Left colon (tissue), 2 donors: ENCODE results near the gene MS4A18. TPM values are rescaled to one million over a fixed set of nuclear protein-coding genes. Genes with fewer than 3 reads are reported as not detected.

Source experiments
- ATAC-seq: fragments of 200-7000 bp; cut with Tn5 transposase; one replicate; pipeline ENCODE4 v1.9.1; 2020; ENCODE audit warnings: mild to moderate bottlenecking, moderate library complexity
- DNase-seq, 2 donors: peaks; one replicate each; pipeline ENCODE4 v3.0.0-alpha.2; 2020
- intact Hi-C, 2 donors: fragments of 100-400 bp; cut with DNase I in 1 of 2; cut with micrococcal nuclease in 1 of 2; formaldehyde crosslinking; loops; one replicate each; pipeline versions ENCODE4 v1.11.2 to v1.14.0; 2022; cut with DNase I, micrococcal nuclease
- total RNA-seq, 2 donors: library from RNA; stranded (reverse); fragmentation: NEBNext Ultra II Directional; extraction: Animal tissue kit (Norgen Biotek cat#: 25700); gene quantifications; one replicate each; pipeline ENCODE4 v1.2.1, GENCODE V29; 2021
- donor health status: DM: no; HTN: no; CAD: no.
- donor health status: DM: yes; HTN: yes; CAD: no.

MS4A18 gene
- total RNA-seq, 2 donors from 2014 or later, result not detected

DNA sequence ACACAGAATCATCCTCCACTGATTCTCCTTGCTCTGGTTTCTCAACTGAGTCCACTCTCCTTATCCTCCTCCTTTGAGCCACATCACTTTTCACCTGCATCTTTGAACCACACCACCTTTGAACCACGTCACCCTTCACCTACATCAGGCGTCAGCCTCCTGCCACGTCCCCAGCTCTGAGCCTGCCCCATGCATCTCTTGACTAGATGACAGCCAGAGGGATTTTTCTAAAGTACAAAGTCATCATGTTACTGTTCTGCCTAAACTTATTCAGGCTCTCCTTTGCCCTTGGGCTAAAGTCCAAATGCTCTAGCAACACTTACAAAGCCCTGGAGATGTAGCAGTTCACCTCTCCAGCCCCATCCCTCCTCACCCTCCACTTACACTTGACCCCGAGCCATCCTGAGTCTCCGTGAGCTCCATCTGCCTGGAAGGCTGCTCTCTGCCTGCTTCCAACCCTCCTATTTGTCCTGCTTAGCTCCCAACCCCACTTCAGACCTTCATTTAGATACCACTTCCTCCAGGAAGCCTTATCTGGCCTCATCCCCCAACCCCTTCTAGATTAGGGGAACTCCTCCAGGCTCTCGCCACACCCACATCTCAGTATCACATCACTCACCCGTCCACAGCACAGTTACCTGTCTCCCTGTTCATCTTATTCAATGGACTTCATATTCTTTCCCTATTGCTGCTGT lies 56.9 kb downstream of the MS4A18 start:
- DNase-seq, result no peak
- ATAC-seq, result peak; percentile 10
- intact Hi-C loops, result no loop called here

DNA sequence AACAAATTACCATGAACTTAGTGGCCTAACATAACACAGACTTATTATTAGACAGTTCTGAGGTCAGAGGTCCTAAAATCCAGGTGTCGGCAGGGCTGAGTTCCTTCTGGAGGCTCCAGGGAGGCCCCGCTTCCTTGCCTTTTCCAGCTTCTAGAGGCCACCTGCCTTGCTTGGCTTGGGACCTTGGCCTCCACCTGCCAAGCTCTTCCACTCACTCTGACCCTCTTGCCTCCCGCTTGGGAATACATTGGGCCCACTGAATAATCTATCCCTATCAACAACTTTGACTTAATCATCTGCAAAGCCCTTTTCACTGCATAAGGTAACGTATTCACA lies 57.4 kb downstream of the MS4A18 start:
- ATAC-seq (no peak), DNase-seq (no peak)
- intact Hi-C loops, result no loop called here

DNA sequence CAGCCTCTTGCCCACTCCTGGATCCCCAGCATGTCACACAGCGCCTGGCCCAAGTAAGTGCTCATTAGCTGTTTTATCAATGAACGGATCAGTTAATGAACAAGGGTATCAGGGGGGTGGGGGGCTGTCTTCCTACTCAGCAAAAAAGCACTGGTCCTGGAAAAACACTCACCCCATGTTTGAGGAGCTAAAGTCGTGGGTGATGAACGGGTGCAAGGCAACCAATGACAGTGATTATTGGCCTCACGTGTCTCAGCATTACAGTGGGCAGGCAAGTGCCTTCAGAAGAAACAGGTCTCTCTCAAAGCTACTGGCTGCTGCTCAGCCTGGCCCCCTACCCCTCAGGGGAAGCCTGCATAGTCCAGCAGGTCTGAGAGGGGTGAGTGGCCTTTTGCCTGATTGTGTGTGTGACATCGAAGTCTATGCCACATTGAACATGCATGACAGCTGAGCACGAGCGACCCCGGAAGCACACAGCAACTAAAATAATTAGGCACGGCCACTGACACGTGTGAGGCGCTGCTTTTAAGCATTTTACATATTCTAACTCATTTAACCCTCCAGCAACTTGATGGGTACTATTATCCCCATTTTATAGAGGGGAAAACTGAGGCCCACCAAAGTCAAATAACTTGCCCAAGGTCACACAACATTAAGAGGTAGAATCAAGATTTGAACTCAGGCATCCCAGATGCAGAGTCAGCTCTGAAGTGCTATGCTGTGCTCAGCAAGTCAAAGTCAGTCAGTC lies 58.0 kb downstream of the MS4A18 start:
- ATAC-seq (no peak), DNase-seq (no peak)
- intact Hi-C loops, result no loop called here

DNA sequence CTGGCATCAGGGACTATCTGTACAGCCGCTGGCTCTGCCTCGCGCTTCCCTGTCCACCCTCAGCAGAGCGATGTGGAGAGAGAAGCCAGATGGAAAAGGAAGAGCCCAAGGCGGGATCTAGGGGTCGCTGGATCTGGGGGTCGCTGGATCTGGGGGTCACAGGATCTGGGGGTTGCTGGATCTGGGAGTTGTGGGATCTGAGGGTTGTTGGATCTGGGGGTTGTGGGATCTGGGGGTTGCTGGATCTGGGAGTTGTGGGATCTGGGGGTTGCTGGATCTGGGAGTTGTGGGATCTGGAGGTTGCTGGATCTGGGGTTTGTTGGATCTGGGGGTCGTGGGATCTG lies 58.6 kb downstream of the MS4A18 start:
- intact Hi-C loops, result no loop called here
- no peak for DNase-seq

GRCh38 chr11:60783911-60784310 lies 59.4 kb downstream of the MS4A18 start:
- DNase-seq (no peak), ATAC-seq (no peak)
- intact Hi-C loops, result no loop called here

More for the DNA sequence above, 58.6 kb downstream of the MS4A18 start:
- no peak for ATAC-seq

GRCh38 chr11:60785136-60785535 lies 60.6 kb downstream of the MS4A18 start, which contains the start of gene MS4A10:
Gene MS4A10, plus strand, starts transcription at chr11:60785333. Its CDS starts 5,003 bp downstream, at chr11:60790336.
- peak; percentile 88 for ATAC-seq
- intact Hi-C loops, result no loop called here

GRCh38 chr11:60785806-60786361 lies 61.4 kb downstream of the MS4A18 start:
- intact Hi-C loops, result no loop called here
- ATAC-seq (peak; percentile 9), DNase-seq (no peak)

More at GRCh38 chr11:60785136-60785535, 60.6 kb downstream of the MS4A18 start, which contains the start of gene MS4A10:
- DNase-seq, result peak in 1 of 2 donors; percentile 65

DNA sequence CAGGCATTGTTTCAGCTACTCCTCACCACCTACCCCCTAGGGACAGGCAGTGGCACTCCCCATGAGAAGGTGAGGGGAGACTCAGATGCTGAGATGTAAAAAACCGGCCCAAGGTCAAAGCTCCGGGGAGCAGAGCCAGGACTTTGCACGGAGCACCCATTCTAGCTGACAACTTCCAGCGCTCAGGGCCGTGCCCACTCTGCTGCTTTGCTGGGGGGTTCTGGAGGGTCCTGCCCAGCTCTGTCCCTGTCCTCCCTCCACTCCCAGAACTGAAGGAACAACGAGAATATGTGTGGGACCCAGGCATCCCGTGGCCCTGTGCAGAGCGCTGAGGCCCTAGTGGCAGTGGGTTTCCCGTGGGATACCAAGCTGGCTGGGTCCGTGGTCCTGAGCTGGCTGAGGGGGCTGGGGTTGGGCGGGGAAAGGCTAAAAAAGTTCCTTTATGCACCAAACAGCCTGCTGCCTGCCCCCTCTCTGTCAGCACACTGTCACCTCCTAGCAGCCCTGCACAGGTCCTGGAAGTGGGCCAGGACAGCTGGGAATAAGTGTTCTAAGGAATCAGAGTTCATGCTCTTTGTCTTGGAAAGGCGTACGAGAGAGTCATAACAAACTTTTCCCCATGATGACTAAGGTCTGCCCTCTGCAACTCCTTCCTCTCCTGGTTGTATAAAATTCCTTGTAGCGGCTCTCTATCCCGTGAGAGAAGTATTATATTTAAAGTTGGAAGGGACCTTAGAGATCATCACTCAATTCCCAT lies 62.5 kb downstream of the MS4A18 start:
- intact Hi-C loops, result no loop called here
- ATAC-seq (peak; percentile 78), DNase-seq (peak; percentile 45 to 77)

GRCh38 chr11:60788401-60789125 lies 64.0 kb downstream of the MS4A18 start:
- ATAC-seq (no peak), DNase-seq (no peak)
- intact Hi-C loops, result no loop called here

- no peak for ATAC-seq
Observed at GRCh38 chr11:60790726-60791125, 66.2 kb downstream of the MS4A18 start.

GRCh38 chr11:60791153-60791933 lies 66.8 kb downstream of the MS4A18 start:
- DNase-seq, result no peak
- intact Hi-C loops, result no loop called here
- no peak for ATAC-seq

More at GRCh38 chr11:60790726-60791125, 66.2 kb downstream of the MS4A18 start:
- no peak for DNase-seq
- intact Hi-C loops, result no loop called here

- intact Hi-C loops, result no loop called here
- no peak for ATAC-seq
- DNase-seq, result no peak
Observed at GRCh38 chr11:60792521-60792920, 68.0 kb downstream of the MS4A18 start.

Other genes with a start within 250 kb of the MS4A18 start
- 100 to 1,000 TPM; 591 to 666 TPM for gene MS4A12, start 231.9 kb upstream of the MS4A18 start, total RNA-seq
- gene MS4A13, start 209.3 kb upstream of the MS4A18 start, total RNA-seq, result not detected
- gene MS4A8, start 25.1 kb upstream of the MS4A18 start, total RNA-seq, result 10 to 100 TPM; 25.0 to 51.0 TPM
- not detected for gene MS4A15, start 32.1 kb downstream of the MS4A18 start, total RNA-seq
- gene MS4A10, start 60.6 kb downstream of the MS4A18 start, total RNA-seq, result 1 to 10 TPM in 1 of 2 donors, under 1 TPM in 1; 0.12 to 1.1 TPM
- 10 to 100 TPM in 1 of 2 donors, 1 to 10 TPM in 1; 7.3 to 14.4 TPM for gene CCDC86, start 117.4 kb downstream of the MS4A18 start, total RNA-seq
- gene PTGDR2, start 131.2 kb downstream of the MS4A18 start, total RNA-seq, result 1 to 10 TPM; 4.6 to 6.4 TPM
- under 1 TPM in 1 of 2 donors, not detected in 1; 0.17 TPM for gene ZP1, start 142.8 kb downstream of the MS4A18 start, total RNA-seq
- 10 to 100 TPM; 55.8 to 58.8 TPM for gene PRPF19, start 181.9 kb downstream of the MS4A18 start, total RNA-seq
- 10 to 100 TPM; 32.0 to 39.7 TPM for gene TMEM109, start 189.4 kb downstream of the MS4A18 start, total RNA-seq
- gene TMEM132A, start 199.7 kb downstream of the MS4A18 start, total RNA-seq, result 1 to 10 TPM; 7.8 to 9.2 TPM
- gene SLC15A3, start 227.5 kb downstream of the MS4A18 start, total RNA-seq, result 10 to 100 TPM in 1 of 2 donors, 1 to 10 TPM in 1; 8.6 to 15.1 TPM
- 1 to 10 TPM in 1 of 2 donors, under 1 TPM in 1; 0.67 to 1.9 TPM for gene CD6, start 247.0 kb downstream of the MS4A18 start, total RNA-seq